ENCODE results near the gene APBB2.
"Not testable (repeated sequence)": the region's sequence is repeated elsewhere in the genome, so short reads cannot be mapped to it uniquely, and the experiment has no call there.

Gene APBB2

GRCh38 chr4:41014158-41014557 lies 200.2 kb downstream of the APBB2 start:
- Histone ChIP-seq H3K4me1 (ENCODE audit: control insufficient read depth, insufficient read depth, low read length) (peaks cover 14% of the 10 kb centered on the region), H3K9me3 (ENCODE audit: control insufficient read depth, insufficient read depth, low read depth, low read length) (no peaks in the 10 kb centered on the region), H3K27me3 (ENCODE audit: control insufficient read depth, insufficient read depth, low read length) (no peaks in the 10 kb centered on the region), H3K27ac (ENCODE audit: low read depth, low read length) (no peak overlapping the region), H3K4me3 (ENCODE audit: low read depth, low read length) (no peak overlapping the region), H3K36me3 (ENCODE audit: control insufficient read depth, insufficient read depth, low read length) (0 out of 2 replicates have a peak, but pooled peaks cover 4% of the 10 kb centered on the region), H3K9ac (ENCODE audit: low read length) (no peak overlapping the region)

GRCh38 chr4:41013746-41014145 lies 200.6 kb downstream of the APBB2 start:
- Histone ChIP-seq H3K9me3 (ENCODE audit: control insufficient read depth, insufficient read depth, low read depth, low read length) (no peaks in the 10 kb centered on the region), H3K9ac (ENCODE audit: low read length) (no peak overlapping the region), H3K4me3 (ENCODE audit: low read depth, low read length) (no peak overlapping the region), H3K27ac (ENCODE audit: low read depth, low read length) (no peak overlapping the region), H3K36me3 (ENCODE audit: control insufficient read depth, insufficient read depth, low read length) (0 out of 2 replicates have a peak, but pooled peaks cover 4% of the 10 kb centered on the region), H3K4me1 (ENCODE audit: control insufficient read depth, insufficient read depth, low read length) (peaks cover 14% of the 10 kb centered on the region), H3K27me3 (ENCODE audit: control insufficient read depth, insufficient read depth, low read length) (no peaks in the 10 kb centered on the region)

GRCh38 chr4:41012911-41013310 lies 201.4 kb downstream of the APBB2 start:
- Histone ChIP-seq H3K4me1 (ENCODE audit: control insufficient read depth, insufficient read depth, low read length) (peaks cover 14% of the 10 kb centered on the region), H3K27me3 (ENCODE audit: control insufficient read depth, insufficient read depth, low read length) (no peaks in the 10 kb centered on the region), H3K9me3 (ENCODE audit: control insufficient read depth, insufficient read depth, low read depth, low read length) (no peaks in the 10 kb centered on the region), H3K27ac (ENCODE audit: low read depth, low read length) (no peak overlapping the region), H3K4me3 (ENCODE audit: low read depth, low read length) (no peak overlapping the region), H3K36me3 (ENCODE audit: control insufficient read depth, insufficient read depth, low read length) (0 out of 2 replicates have a peak, but pooled peaks cover 4% of the 10 kb centered on the region), H3K9ac (ENCODE audit: low read length) (no peak overlapping the region)

GRCh38 chr4:41012293-41012692 lies 202.0 kb downstream of the APBB2 start:
- H3K27ac ChIP-seq (ENCODE audit: low read depth, low read length), result no peak overlapping the region
- no peaks in the 10 kb centered on the region for H3K27me3 ChIP-seq (ENCODE audit: control insufficient read depth, insufficient read depth, low read length)
- H3K4me1 ChIP-seq (ENCODE audit: control insufficient read depth, insufficient read depth, low read length), result peaks cover 12% of the 10 kb centered on the region
- no peak overlapping the region for H3K4me3 ChIP-seq (ENCODE audit: low read depth, low read length)
- H3K9ac ChIP-seq (ENCODE audit: low read length), result no peak overlapping the region
- 0 out of 2 replicates have a peak, but pooled peaks cover 4% of the 10 kb centered on the region for H3K36me3 ChIP-seq (ENCODE audit: control insufficient read depth, insufficient read depth, low read length)
- 0 out of 2 replicates have a peak, but pooled peaks cover under 1% of the 10 kb centered on the region for H3K9me3 ChIP-seq (ENCODE audit: control insufficient read depth, insufficient read depth, low read depth, low read length)

- Histone ChIP-seq H3K9ac (ENCODE audit: low read length) (no peak overlapping the region), H3K27ac (ENCODE audit: low read depth, low read length) (no peak overlapping the region)
These were observed 204.9 kb downstream of the APBB2 start for GRCh38 chr4:41009411-41009810.

GRCh38 chr4:41006141-41006540 lies 208.2 kb downstream of the APBB2 start:
- Histone ChIP-seq H3K9me3 (ENCODE audit: control insufficient read depth, insufficient read depth, low read depth, low read length) (peaks cover 5% of the 10 kb centered on the region; the same call in 1 of the 2 replicates), H3K9ac (ENCODE audit: low read length) (no peak overlapping the region), H3K27me3 (ENCODE audit: control insufficient read depth, insufficient read depth, low read length) (no peaks in the 10 kb centered on the region), H3K4me3 (ENCODE audit: low read depth, low read length) (no peak overlapping the region), H3K27ac (ENCODE audit: low read depth, low read length) (no peak overlapping the region), H3K36me3 (ENCODE audit: control insufficient read depth, insufficient read depth, low read length) (no peaks in the 10 kb centered on the region), H3K4me1 (ENCODE audit: control insufficient read depth, insufficient read depth, low read length) (no peaks in the 10 kb centered on the region)

More at GRCh38 chr4:41009411-41009810, 204.9 kb downstream of the APBB2 start:
- H3K4me1 ChIP-seq (ENCODE audit: control insufficient read depth, insufficient read depth, low read length), result peaks cover 8% of the 10 kb centered on the region; the same call in 1 of the 2 replicates
- no peak overlapping the region for H3K4me3 ChIP-seq (ENCODE audit: low read depth, low read length)
- peaks cover 5% of the 10 kb centered on the region; the same call in 1 of the 2 replicates for H3K9me3 ChIP-seq (ENCODE audit: control insufficient read depth, insufficient read depth, low read depth, low read length)
- 0 out of 2 replicates have a peak, but pooled peaks cover 4% of the 10 kb centered on the region for H3K36me3 ChIP-seq (ENCODE audit: control insufficient read depth, insufficient read depth, low read length)
- H3K27me3 ChIP-seq (ENCODE audit: control insufficient read depth, insufficient read depth, low read length), result no peaks in the 10 kb centered on the region

- H3K36me3 ChIP-seq (ENCODE audit: control insufficient read depth, insufficient read depth, low read length), result no peaks in the 10 kb centered on the region
- no peak overlapping the region for H3K27ac ChIP-seq (ENCODE audit: low read depth, low read length)
- no peak overlapping the region for H3K9ac ChIP-seq (ENCODE audit: low read length)
- H3K4me1 ChIP-seq (ENCODE audit: control insufficient read depth, insufficient read depth, low read length), result 0 out of 2 replicates have a peak, but pooled peaks cover 10% of the 10 kb centered on the region
- H3K9me3 ChIP-seq (ENCODE audit: control insufficient read depth, insufficient read depth, low read depth, low read length), result peaks cover 5% of the 10 kb centered on the region; the same call in 1 of the 2 replicates
- no peaks in the 10 kb centered on the region for H3K27me3 ChIP-seq (ENCODE audit: control insufficient read depth, insufficient read depth, low read length)
- no peak overlapping the region for H3K4me3 ChIP-seq (ENCODE audit: low read depth, low read length)
These were observed 212.0 kb downstream of the APBB2 start for GRCh38 chr4:41002309-41002708.

- Histone ChIP-seq H3K9me3 (ENCODE audit: control insufficient read depth, insufficient read depth, low read depth, low read length) (no peaks in the 10 kb centered on the region), H3K27me3 (ENCODE audit: control insufficient read depth, insufficient read depth, low read length) (no peaks in the 10 kb centered on the region), H3K9ac (ENCODE audit: low read length) (no peak overlapping the region), H3K36me3 (ENCODE audit: control insufficient read depth, insufficient read depth, low read length) (no peaks in the 10 kb centered on the region), H3K27ac (ENCODE audit: low read depth, low read length) (no peak overlapping the region), H3K4me3 (ENCODE audit: low read depth, low read length) (no peak overlapping the region), H3K4me1 (ENCODE audit: control insufficient read depth, insufficient read depth, low read length) (0 out of 2 replicates have a peak, but pooled peaks cover 10% of the 10 kb centered on the region)
These were observed 214.0 kb downstream of the APBB2 start for GRCh38 chr4:41000356-41000755.

- no peak overlapping the region for H3K27ac ChIP-seq (ENCODE audit: low read depth, low read length)
- H3K4me3 ChIP-seq (ENCODE audit: low read depth, low read length), result no peak overlapping the region
- H3K9ac ChIP-seq (ENCODE audit: low read length), result no peak overlapping the region
- H3K9me3 ChIP-seq (ENCODE audit: control insufficient read depth, insufficient read depth, low read depth, low read length), result no peaks in the 10 kb centered on the region
- H3K4me1 ChIP-seq (ENCODE audit: control insufficient read depth, insufficient read depth, low read length), result 0 out of 2 replicates have a peak, but pooled peaks cover 10% of the 10 kb centered on the region
- no peaks in the 10 kb centered on the region for H3K27me3 ChIP-seq (ENCODE audit: control insufficient read depth, insufficient read depth, low read length)
- no peaks in the 10 kb centered on the region for H3K36me3 ChIP-seq (ENCODE audit: control insufficient read depth, insufficient read depth, low read length)
These were observed 215.5 kb downstream of the APBB2 start for GRCh38 chr4:40998675-40999358.

GRCh38 chr4:40995850-40996249 lies 218.5 kb downstream of the APBB2 start:
- Histone ChIP-seq H3K27me3 (ENCODE audit: control insufficient read depth, insufficient read depth, low read length) (no peaks in the 10 kb centered on the region), H3K9ac (ENCODE audit: low read length) (no peak overlapping the region), H3K4me1 (ENCODE audit: control insufficient read depth, insufficient read depth, low read length) (0 out of 2 replicates have a peak, but pooled peaks cover 10% of the 10 kb centered on the region), H3K4me3 (ENCODE audit: low read depth, low read length) (no peak overlapping the region), H3K27ac (ENCODE audit: low read depth, low read length) (no peak overlapping the region), H3K9me3 (ENCODE audit: control insufficient read depth, insufficient read depth, low read depth, low read length) (no peaks in the 10 kb centered on the region), H3K36me3 (ENCODE audit: control insufficient read depth, insufficient read depth, low read length) (no peaks in the 10 kb centered on the region)

- 0 out of 2 replicates have a peak, but pooled peaks cover 10% of the 10 kb centered on the region for H3K4me1 ChIP-seq (ENCODE audit: control insufficient read depth, insufficient read depth, low read length)
- H3K9ac ChIP-seq (ENCODE audit: low read length); H3K27ac ChIP-seq (ENCODE audit: low read depth, low read length); H3K9me3 ChIP-seq (ENCODE audit: control insufficient read depth, insufficient read depth, low read depth, low read length); H3K36me3 ChIP-seq (ENCODE audit: control insufficient read depth, insufficient read depth, low read length); H3K4me3 ChIP-seq (ENCODE audit: low read depth, low read length); H3K27me3 ChIP-seq (ENCODE audit: control insufficient read depth, insufficient read depth, low read length): not testable (repeated sequence)
These were observed 220.0 kb downstream of the APBB2 start for GRCh38 chr4:40994321-40994720.
